Middle frontal gyrus (tissue), 1 donor: ENCODE data around the gene TMIGD3.

Experiments used
- DNase-seq: peaks from one replicate; pipeline ENCODE4 v3.0.0-alpha.2; 2015; ENCODE audit warnings: low spot score; ENCODE audit errors: extremely low spot score

Gene TMIGD3

GRCh38 chr1:111475701-111476100 is 27.7 kb downstream of the TMIGD3 start:
- DNase-seq, result no peak

GRCh38 chr1:111474521-111474920 is 28.9 kb downstream of the TMIGD3 start:
- no peak for DNase-seq

- DNase-seq, result no peak
These were observed 29.3 kb downstream of the TMIGD3 start for GRCh38 chr1:111474106-111474505.

- DNase-seq, result no peak
These were observed 31.9 kb downstream of the TMIGD3 start for GRCh38 chr1:111471538-111471937.

DNA sequence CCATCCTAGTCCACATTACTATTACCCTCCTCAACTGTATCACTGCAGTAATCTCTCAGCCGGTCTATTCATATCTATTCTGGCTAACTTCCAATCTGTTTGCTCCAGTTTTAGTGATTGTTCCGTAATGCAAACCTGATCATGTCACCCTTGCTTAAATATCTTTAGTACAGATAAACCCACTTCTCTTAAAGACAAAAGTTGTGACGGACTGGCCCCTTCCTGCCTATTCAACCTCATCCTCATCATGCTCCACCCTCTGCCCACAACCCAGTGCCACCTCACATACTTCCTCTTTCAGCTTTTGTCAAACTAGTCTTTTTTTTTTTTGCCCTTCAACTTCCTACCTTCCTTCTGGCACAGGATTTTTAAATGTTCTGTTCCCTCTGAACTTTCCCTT is 32.4 kb downstream of the TMIGD3 start:
- DNase-seq, result no peak

DNA sequence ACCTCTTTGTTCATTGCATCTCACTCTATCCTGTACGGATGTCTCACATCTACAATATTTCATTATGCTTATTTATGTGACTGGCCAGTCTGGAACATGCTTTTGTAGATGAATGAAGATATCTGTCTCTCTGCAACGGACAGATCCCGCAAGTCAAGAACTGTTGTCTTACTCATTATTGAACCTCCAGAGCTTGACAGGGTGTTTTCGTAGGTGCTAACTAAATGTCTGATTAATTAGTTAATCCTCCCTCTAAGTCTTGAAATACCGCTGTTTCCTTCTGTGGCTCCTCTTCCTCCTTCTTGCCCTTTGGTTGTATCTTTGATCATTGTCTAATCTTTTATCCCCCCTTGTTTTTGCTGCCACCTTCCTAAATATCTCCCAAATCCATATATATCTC is 32.8 kb downstream of the TMIGD3 start:
- DNase-seq, result no peak

- DNase-seq, result no peak
These were observed 33.9 kb downstream of the TMIGD3 start for GRCh38 chr1:111469539-111469938.

DNA sequence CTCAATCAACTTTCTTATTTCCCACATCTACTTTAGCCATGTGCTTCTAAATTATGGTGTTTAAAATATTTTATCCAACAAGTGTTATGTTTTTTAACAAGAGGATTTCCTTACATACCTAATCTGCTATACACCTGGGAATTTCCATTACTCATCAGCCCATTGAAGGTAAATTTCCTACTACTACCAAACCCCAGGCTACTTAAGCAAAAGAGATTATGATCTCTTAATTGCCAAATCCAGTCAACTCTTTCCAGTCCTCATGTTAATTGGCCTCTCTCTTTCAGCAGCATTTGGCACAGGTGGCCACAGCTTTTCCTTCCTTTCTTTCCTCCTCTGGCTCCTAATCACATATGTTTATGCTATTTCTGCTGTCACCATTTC is 34.7 kb downstream of the TMIGD3 start:
- no peak for DNase-seq

- DNase-seq, result no peak
These were observed 35.3 kb downstream of the TMIGD3 start for GRCh38 chr1:111467865-111468716.

DNA sequence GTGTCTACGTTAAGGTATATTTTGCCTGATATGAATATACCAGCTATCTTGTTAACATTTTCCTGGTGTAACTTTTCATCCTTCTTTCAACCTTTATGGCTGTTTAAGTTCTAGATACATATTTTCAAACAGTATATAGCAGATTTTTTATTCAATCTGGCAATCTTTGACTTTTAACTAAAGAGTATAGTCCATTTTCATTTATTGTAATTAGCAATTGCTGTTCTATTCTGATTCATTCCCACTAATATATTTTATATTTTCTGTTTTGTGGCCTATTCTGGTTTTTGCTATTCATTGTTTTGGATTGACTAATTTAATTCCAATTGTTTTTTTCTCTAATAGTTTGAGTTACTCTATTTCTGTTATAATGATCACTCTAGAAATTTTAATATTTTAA is 37.0 kb downstream of the TMIGD3 start:
- no peak for DNase-seq

GRCh38 chr1:111465754-111466153 is 37.7 kb downstream of the TMIGD3 start:
- no peak for DNase-seq

GRCh38 chr1:111463029-111463683 is 40.3 kb downstream of the TMIGD3 start:
- no peak for DNase-seq

DNA sequence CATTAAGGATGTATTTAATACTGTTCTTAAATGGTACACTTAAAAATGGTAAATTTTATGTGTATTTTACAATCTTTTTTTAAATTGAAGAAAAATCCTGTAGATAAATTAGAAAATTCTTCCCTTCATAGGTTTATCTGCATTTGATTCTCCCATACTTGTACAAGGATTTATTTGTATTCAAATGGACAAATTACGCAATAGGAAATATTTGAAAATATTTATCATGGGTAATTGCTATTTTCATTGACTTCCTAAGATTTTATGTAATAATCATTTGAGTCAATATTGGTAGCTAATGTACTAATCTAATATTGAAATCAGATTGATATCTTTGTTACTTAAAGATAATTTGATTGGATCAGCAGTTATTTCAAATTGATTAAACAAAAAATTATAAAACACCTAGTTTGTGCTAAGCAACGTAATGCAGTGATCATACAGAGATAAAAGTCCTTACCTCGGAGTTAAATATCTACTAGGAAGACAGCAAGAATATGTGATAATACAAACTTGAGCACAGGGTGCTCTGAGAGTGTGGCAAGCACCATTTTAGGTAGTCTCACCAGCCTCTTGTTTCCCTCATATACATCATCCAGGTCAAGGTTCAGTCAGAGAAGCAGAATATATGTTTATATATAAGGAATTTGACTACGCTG is 40.9 kb downstream of the TMIGD3 start:
- DNase-seq, result no peak

GRCh38 chr1:111461765-111462164 is 41.7 kb downstream of the TMIGD3 start:
- no peak for DNase-seq

GRCh38 chr1:111455642-111456031 is 47.8 kb downstream of the TMIGD3 start:
- DNase-seq, result no peak

DNA sequence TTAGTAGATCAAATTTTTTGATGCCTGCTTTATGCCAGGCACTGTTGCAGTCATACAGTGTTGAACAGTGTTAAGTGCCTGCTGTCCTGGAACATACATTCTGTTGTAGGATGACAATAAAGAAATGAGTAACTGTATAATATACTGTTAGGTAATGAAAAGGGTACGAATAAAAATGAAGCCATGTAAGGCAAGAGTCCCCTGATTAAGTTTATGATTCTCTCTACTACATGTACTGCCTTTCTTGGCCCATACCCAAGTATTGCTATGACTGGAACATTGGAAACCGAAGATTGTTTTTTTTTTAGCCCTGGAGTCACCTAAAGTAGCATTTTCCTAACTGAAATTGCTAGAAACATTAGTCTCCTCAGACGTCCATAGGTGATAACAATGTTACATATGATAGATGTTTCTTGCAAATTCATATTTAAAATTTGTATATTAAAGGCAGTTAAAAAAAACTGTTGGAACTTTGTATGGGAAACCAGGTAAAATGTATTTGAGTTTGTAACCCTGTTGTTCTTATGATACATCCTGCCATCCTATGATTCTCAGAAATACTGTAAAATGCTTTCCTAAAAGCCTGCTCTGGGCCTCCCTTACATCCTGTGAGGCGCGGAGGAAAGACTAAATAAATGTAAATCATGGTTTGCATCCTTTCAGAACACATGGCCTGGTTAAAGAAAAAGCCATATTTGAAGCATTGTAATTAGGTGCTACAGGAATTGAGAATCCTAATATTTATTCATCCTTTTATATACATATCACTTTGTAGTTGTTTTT is 48.4 kb downstream of the TMIGD3 start:
- no peak for DNase-seq

DNA sequence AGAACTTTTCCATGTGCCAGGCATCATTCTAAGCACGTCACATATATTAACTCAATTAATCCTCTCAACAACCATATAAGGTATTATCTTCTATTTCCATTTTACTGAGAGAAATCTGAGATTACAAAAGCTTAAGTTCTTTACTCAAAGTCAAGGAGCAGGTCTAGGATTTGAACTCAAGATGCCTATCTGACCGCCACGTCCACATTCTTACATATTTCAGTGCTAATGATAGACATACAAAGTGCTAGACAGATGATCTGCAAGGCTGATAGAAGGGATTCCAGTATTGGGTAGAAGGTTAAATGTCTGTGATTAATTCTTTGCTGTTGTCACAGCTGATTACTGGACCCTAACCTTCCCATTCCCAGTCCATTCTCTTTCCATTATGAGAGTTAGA is 49.7 kb downstream of the TMIGD3 start:
- DNase-seq, result no peak

DNA sequence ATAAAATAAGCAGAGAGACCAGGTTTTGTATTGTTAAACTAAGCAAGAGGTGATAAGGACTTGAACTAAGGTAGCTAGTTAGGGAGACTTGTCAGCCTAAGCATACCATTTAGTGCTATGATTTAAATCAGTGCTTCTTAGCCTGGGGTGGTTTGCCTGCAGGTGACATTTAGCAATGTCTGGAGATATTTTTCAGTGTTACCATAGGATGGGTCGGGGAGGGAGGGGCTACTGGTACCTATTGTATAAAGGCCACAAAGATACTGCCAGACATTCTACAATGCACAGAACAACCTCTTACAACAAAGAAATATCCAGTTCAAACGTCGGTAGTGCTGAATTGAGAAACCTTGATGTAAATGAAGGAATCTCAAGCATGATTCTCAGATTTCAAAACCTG is 50.9 kb downstream of the TMIGD3 start:
- no peak for DNase-seq

- DNase-seq, result no peak
These were observed 53.2 kb downstream of the TMIGD3 start for GRCh38 chr1:111450185-111450584.

- no peak for DNase-seq
These were observed 53.8 kb downstream of the TMIGD3 start for GRCh38 chr1:111449703-111450017.

DNA sequence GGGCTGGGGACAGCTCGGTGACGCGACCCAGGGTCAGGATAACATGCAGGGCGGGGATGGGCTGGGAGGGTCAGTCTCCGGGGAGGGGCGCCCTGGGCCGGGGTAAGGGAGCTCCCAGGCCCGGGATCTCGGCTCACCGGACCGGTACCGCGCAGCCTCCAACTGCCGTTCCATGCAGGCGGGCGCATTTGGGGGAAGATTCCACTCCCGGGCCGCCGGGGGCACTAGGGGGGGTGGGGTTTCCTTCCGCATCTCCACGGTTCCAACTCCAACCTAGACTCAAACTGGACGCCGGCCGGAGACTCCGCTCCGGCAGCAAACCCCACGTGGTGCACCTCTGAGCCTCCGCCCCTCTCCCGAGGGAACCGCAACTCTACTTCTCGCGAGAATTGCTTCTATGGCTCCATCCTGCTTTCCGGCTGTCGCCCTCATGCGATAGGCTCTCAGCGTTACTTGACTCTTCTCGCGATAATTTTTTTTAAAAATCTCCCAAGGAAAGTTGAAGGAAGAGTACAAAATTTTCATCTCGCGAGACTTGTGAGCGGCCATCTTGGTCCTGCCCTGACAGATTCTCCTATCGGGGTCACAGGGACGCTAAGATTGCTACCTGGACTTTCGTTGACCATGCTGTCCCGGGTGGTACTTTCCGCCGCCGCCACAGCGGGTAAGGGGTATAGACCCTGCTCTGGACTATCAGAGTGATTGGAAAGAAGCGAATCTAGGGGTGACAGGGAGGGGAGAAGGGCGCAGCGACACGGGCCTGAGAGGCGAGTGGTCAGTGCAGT is 54.3 kb downstream of the TMIGD3 start, which contains the start of the genes ATP5PB and WDR77:
ATP5PB (plus strand) TSS at position 547 of the 785 bp plus-strand sequence; CDS start at position 625, 78 bp downstream.
WDR77 (minus strand) TSS at position 339 of the 785 bp plus-strand sequence; CDS start at position 252, 87 bp downstream.
- peak; percentile 99 for DNase-seq
